ENCODE data around the gene SLC35G4. TPM values are rescaled to one million over a fixed set of nuclear protein-coding genes. Genes with fewer than 3 reads are reported as not detected.

The SLC35G4 gene
- total RNA-seq, 4 donors from 2014 or later: not detected

GRCh38 chr18:11570073-11570588 is 39.3 kb upstream of the SLC35G4 start:
- H3K27me3 ChIP-seq: no peaks in the 10 kb centered on the region
- TF ChIP-seq, protein P1, sequence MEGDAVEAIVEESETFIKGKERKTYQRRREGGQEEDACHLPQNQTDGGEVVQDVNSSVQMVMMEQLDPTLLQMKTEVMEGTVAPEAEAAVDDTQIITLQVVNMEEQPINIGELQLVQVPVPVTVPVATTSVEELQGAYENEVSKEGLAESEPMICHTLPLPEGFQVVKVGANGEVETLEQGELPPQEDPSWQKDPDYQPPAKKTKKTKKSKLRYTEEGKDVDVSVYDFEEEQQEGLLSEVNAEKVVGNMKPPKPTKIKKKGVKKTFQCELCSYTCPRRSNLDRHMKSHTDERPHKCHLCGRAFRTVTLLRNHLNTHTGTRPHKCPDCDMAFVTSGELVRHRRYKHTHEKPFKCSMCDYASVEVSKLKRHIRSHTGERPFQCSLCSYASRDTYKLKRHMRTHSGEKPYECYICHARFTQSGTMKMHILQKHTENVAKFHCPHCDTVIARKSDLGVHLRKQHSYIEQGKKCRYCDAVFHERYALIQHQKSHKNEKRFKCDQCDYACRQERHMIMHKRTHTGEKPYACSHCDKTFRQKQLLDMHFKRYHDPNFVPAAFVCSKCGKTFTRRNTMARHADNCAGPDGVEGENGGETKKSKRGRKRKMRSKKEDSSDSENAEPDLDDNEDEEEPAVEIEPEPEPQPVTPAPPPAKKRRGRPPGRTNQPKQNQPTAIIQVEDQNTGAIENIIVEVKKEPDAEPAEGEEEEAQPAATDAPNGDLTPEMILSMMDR (IDR thresholded peaks at IDR 0.05): no peak
- TF ChIP-seq EP300 (IDR thresholded peaks at IDR 0.05) (no peak), POLR2A (IDR thresholded peaks at IDR 0.05) (no peak)
- H3K4me1 ChIP-seq: no peaks in the 10 kb centered on the region
- no peak overlapping the region for H3K4me3 ChIP-seq
- H3K9me3 ChIP-seq: no peaks in the 10 kb centered on the region
- no peak overlapping the region for H3K27ac ChIP-seq
- no peak for DNase-seq (ENCODE audit: low spot score in 2 of 2)
- 81% methylated on average over 10 of the region's 10 CpGs for WGBS, 2 donors
- H3K36me3 ChIP-seq: no peaks in the 10 kb centered on the region

- Histone ChIP-seq H3K9me3 (no peaks in the 10 kb centered on the region), H3K4me3 (no peak overlapping the region), H3K4me1 (no peaks in the 10 kb centered on the region), H3K27me3 (no peaks in the 10 kb centered on the region), H3K36me3 (no peaks in the 10 kb centered on the region), H3K27ac (no peak overlapping the region)
- DNase-seq (ENCODE audit: low spot score in 2 of 2): no peak
- TF ChIP-seq, protein P1 (IDR thresholded peaks at IDR 0.05): no peak
- TF ChIP-seq POLR2A (IDR thresholded peaks at IDR 0.05): no peak
- 71 to 73% methylated on average over 14 of the region's 14 CpGs for WGBS, 2 donors
These were observed 38.5 kb upstream of the SLC35G4 start for GRCh38 chr18:11570769-11571412.

- H3K27me3 ChIP-seq: no peaks in the 10 kb centered on the region
- no peak overlapping the region for H3K4me3 ChIP-seq
- 55 to 66% methylated on average over 9 of the region's 9 CpGs for WGBS, 2 donors
- H3K9me3 ChIP-seq: no peaks in the 10 kb centered on the region
- TF ChIP-seq, protein P1 (IDR thresholded peaks at IDR 0.05): no peak
- TF ChIP-seq EP300 (IDR thresholded peaks at IDR 0.05) (no peak), POLR2A (IDR thresholded peaks at IDR 0.05) (no peak)
- H3K27ac ChIP-seq: no peak overlapping the region
- H3K4me1 ChIP-seq: no peaks in the 10 kb centered on the region
- H3K36me3 ChIP-seq: no peaks in the 10 kb centered on the region
- no peak for DNase-seq (ENCODE audit: low spot score in 2 of 2)
These were observed 37.2 kb upstream of the SLC35G4 start for GRCh38 chr18:11572201-11572600.

DNA sequence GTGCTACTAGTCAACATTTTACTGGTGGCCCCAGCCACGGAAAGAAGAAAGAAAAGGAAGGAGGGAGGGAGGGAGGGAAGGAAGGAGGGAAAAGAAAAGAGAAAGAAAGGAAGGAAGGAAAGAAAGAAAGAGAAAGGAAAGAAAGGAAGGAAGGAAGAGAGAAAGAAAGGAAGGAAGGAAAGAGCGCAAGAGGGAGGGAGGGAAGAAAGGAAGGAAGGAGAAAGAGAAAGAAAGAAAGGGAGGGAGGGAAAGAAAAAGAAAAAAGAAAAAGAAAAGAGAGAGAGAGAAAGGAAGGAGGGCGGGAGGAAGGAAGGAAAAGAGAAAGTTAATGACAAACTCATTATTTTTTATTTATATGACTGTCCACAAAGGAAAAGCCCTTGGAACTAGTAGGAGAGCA is 34.9 kb upstream of the SLC35G4 start:
- no peak overlapping the region for H3K4me3 ChIP-seq
- no peak for DNase-seq (ENCODE audit: low spot score in 2 of 2)
- TF ChIP-seq EP300 (IDR thresholded peaks at IDR 0.05): no peak
- no peak for TF ChIP-seq POLR2A (IDR thresholded peaks at IDR 0.05)
- TF ChIP-seq, protein P1 (IDR thresholded peaks at IDR 0.05): no peak
- H3K4me1 ChIP-seq: no peaks in the 10 kb centered on the region
- H3K27me3 ChIP-seq: no peaks in the 10 kb centered on the region
- no peak overlapping the region for H3K27ac ChIP-seq
- H3K36me3 ChIP-seq: no peaks in the 10 kb centered on the region
- 77 to 82% methylated on average over 3 of the region's 3 CpGs for WGBS, 2 donors
- no peaks in the 10 kb centered on the region for H3K9me3 ChIP-seq

DNA sequence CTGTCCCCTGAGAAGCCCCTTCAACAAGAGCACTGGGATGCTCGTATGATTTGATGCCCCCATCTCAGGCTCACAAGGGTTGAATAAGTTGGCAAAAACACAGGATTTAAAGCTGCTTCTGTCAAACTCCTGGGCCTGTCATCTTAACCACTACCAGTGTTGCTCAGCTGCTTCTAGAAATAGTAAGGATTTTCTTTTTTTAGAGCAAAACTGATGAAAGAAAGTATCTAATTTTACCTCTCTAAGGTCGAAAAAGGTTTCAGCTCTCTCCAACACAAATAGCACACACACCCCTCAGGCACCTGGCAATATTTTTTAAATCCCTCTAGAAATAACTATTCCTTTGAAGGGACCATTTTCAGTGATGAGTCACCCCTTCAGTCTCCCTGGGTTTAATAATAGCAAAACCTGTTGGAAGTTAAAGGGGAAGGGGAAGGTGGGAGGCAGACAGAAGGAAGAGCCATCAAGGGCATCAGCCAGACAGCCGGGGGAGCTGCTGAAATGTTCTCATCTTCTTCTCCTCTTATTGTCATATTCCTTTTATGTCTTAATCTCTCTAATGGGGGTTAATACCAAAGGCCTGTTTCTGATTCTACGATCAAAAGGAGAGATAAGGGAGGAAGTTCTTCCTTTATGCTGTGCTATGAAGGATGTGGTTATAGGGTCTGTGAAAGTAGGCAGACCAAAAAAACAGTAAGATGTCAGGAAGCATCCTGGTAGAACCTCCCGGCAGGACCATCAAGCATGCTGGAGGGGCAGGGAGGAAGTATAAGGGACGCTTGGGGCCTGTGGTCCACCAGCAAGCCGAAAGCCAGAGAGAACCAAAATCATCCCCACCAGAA is 31.9 kb upstream of the SLC35G4 start:
- no peaks in the 10 kb centered on the region for H3K27me3 ChIP-seq
- DNase-seq (ENCODE audit: low spot score in 2 of 2): no peak
- H3K36me3 ChIP-seq: no peaks in the 10 kb centered on the region
- TF ChIP-seq POLR2A (IDR thresholded peaks at IDR 0.05): no peak
- TF ChIP-seq, protein P1 (IDR thresholded peaks at IDR 0.05): no peak
- no peak for TF ChIP-seq EP300 (IDR thresholded peaks at IDR 0.05)
- H3K4me1 ChIP-seq: no peaks in the 10 kb centered on the region
- no peak overlapping the region for H3K27ac ChIP-seq
- 64 to 69% methylated on average over 7 of the region's 7 CpGs for WGBS, 2 donors
- H3K4me3 ChIP-seq: no peak overlapping the region
- no peaks in the 10 kb centered on the region for H3K9me3 ChIP-seq
